HEK293T (cell line): ENCODE measurements around the gene DEFB110.

Experiments used
- CTCF ChIA-PET: fragments of 350-600 bp; formaldehyde crosslinking; extraction: SDS; loops from one replicate; lab custom pipeline; 2021; ENCODE audit warnings: antibody characterized with exemption, inconsistent platforms; lab: Yijun Ruan, JAX
- POLR2A ChIA-PET: fragments of 350-600 bp; formaldehyde crosslinking; extraction: SDS; loops from one replicate; lab custom pipeline; 2020; ENCODE audit warnings: antibody characterized with exemption, inconsistent platforms; lab: Yijun Ruan, JAX
- DNase-seq: peaks from one replicate; pipeline ENCODE4 v3.0.0; 2012; ENCODE audit warnings: mixed read lengths; ENCODE audit errors: extremely low spot score
- ARNT ChIP-seq: fragments of 450-650 bp; IDR thresholded peaks from 2 replicates; pipeline ENCODE4 v1.6.1; 2017; ENCODE audit warnings: mild to moderate bottlenecking
- BHLHE40 ChIP-seq: fragments of 450-650 bp; IDR thresholded peaks from 2 replicates; pipeline ENCODE4 v1.6.1; 2016; ENCODE audit warnings: mild to moderate bottlenecking, moderate library complexity, borderline replicate concordance
- CTBP1 ChIP-seq: fragments of 450-650 bp; IDR thresholded peaks from 2 replicates; pipeline ENCODE4 v1.6.1; 2016; ENCODE audit warnings: borderline replicate concordance
- ELF4 ChIP-seq: fragments of 450-650 bp; IDR thresholded peaks from 2 replicates; pipeline ENCODE4 v1.6.1; 2017; ENCODE audit warnings: antibody characterized with exemption
- FOXA1 ChIP-seq: fragments of 450-650 bp; IDR thresholded peaks from 2 replicates; pipeline ENCODE4 v1.6.1; 2016; ENCODE audit warnings: mild to moderate bottlenecking
- FOXK2 ChIP-seq: fragments of 450-650 bp; IDR thresholded peaks from 2 replicates; pipeline ENCODE4 v1.6.1; 2016; ENCODE audit warnings: mild to moderate bottlenecking
- FOXM1 ChIP-seq: fragments of 450-650 bp; IDR thresholded peaks from 2 replicates; pipeline ENCODE4 v1.6.1; 2017; ENCODE audit warnings: mild to moderate bottlenecking, borderline replicate concordance
- HDGF ChIP-seq: fragments of 450-650 bp; IDR thresholded peaks from 2 replicates; pipeline ENCODE4 v1.6.1; 2017; ENCODE audit warnings: antibody characterized with exemption, borderline replicate concordance
- L3MBTL2 ChIP-seq: fragments of 450-650 bp; conservative IDR thresholded peaks from 2 replicates; pipeline ENCODE4 v1.6.1; 2016; ENCODE audit warnings: mild to moderate bottlenecking
- LEF1 ChIP-seq: fragments of 450-650 bp; IDR thresholded peaks from 2 replicates; pipeline ENCODE4 v1.6.1; 2017; ENCODE audit warnings: mild to moderate bottlenecking, borderline replicate concordance
- NFRKB ChIP-seq: fragments of 450-650 bp; IDR thresholded peaks from 2 replicates; pipeline ENCODE4 v1.6.1; 2016; ENCODE audit warnings: mild to moderate bottlenecking, moderate library complexity
- SP1 ChIP-seq: fragments of 450-650 bp; IDR thresholded peaks from 2 replicates; pipeline ENCODE4 v1.6.1; 2017
- SUZ12 ChIP-seq: fragments of 450-650 bp; IDR thresholded peaks from 2 replicates; pipeline ENCODE4 v1.6.1; 2016; ENCODE audit warnings: mild to moderate bottlenecking
- TARDBP ChIP-seq: fragments of 450-650 bp; IDR thresholded peaks from 2 replicates; pipeline ENCODE4 v1.6.1; 2016
- ZNF384 ChIP-seq: fragments of 450-650 bp; IDR thresholded peaks from 2 replicates; pipeline ENCODE4 v1.6.1; 2016
- TF ChIP-seq, protein P1 (sequence below): fragments of 450-650 bp; IDR thresholded peaks from 2 replicates; pipeline ENCODE4 v1.6.1; 2016

Gene DEFB110

DNA sequence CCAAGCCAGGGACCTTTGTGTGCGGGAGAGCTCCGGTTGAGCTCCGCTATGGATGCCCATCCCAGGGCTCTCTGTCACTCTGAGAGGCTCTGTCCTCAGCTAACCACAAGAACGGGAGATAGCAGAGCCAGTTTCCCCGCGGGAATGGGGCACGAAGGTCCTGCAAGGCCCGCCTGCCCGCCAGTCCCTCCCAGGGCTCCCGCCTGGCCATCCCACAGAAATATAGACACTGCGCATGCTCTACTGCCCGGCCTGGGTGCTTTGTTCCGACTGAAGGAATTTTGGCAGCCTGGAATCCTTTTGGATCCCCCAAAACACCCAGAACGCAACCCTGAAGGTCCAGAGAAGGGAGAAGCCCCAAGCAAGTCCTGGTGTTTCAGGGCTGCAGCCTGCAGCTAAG is 8.6 kb upstream of the DEFB110 start:
- ChIA-PET CTCF (interaction anchor here (0.6 kb wide), 2 partner anchors 18 to 180 kb away, joined by 3 read pairs; no protein-coding TSS in a partner anchor), POLR2A (no interaction called here)
- no peak for DNase-seq
- TF ChIP-seq L3MBTL2: no peak
- no peak for TF ChIP-seq ZNF384
- no peak for TF ChIP-seq FOXK2
- TF ChIP-seq ELF4: no peak
- TF ChIP-seq CTBP1: no peak
- no peak for TF ChIP-seq FOXM1
- TF ChIP-seq SP1: no peak

DNA sequence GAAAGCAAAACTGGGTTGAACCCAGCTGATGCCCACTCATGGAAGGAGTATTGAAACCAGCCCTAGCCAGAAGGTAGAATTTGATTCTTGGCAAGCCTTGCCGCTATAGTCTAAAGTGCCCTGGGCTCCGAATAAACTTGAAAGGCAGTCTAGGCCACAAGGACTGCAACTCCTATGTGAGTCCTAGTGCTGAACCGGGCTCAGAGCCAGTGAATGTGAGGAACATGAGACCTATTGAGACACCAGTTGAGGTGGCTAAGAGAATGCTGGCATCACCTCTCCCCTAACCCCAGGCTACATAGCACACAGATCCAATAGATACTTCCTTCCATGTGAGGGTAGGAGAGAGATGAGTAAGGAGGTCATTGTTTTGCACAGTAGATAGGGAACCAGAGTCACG is 3.5 kb upstream of the DEFB110 start:
- ChIA-PET CTCF (no interaction called here), POLR2A (no interaction called here)
- no peak for DNase-seq
- TF ChIP-seq, protein P1, sequence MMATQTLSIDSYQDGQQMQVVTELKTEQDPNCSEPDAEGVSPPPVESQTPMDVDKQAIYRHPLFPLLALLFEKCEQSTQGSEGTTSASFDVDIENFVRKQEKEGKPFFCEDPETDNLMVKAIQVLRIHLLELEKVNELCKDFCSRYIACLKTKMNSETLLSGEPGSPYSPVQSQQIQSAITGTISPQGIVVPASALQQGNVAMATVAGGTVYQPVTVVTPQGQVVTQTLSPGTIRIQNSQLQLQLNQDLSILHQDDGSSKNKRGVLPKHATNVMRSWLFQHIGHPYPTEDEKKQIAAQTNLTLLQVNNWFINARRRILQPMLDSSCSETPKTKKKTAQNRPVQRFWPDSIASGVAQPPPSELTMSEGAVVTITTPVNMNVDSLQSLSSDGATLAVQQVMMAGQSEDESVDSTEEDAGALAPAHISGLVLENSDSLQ: no peak
- TF ChIP-seq ZNF384 (no peak), SP1 (no peak), FOXM1 (no peak), ARNT (no peak), SUZ12 (no peak), ELF4 (no peak), CTBP1 (no peak), FOXA1 (no peak), TARDBP (no peak), BHLHE40 (no peak), FOXK2 (no peak), LEF1 (no peak), L3MBTL2 (no peak)

DNA sequence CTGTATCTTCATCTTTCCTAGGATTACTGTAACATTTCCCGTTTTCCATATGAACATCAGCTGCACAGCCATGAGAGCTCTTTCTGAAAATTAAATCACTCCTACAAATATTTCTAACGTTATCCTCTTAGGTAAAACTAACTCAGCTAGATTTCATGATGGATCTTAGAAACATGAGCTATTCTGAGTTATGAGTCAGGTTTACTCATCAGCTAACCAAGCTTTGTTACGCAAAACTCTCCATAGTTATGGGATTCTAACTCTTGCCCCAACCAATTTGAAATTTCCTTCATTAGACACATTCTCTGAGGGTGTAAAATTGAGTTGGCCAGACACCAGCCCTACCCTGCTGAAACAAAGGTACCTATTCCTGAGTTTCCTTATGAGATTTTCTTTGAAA is 14.0 kb downstream of the DEFB110 start:
- CTCF ChIA-PET: no interaction called here
- no peak for DNase-seq
- POLR2A ChIA-PET: no interaction called here
- TF ChIP-seq L3MBTL2 (no peak), FOXM1 (no peak), HDGF (no peak), SP1 (no peak)

DNA sequence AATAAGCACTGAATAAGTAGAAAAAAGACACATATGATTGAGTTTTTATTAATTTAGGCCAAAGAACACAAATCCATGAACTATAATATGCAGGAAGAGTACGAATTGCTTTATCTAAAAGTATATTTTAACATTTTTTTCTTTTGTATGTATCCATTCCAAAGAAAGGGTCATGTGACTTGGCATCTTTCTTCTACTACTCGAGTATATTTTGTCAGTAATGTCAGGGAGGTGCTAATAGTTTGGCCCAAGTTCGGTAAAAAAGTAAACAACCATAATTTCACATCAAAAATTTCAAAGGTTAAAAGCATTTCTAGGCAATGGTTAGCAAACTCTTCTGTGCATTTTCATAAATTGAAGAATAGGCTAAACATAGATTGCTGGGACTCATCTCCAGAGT is 18.7 kb downstream of the DEFB110 start:
- ChIA-PET CTCF (no interaction called here), POLR2A (no interaction called here)
- no peak for DNase-seq
- no peak for TF ChIP-seq FOXM1
- no peak for TF ChIP-seq ARNT
- no peak for TF ChIP-seq LEF1
- no peak for TF ChIP-seq TARDBP
- TF ChIP-seq ELF4: no peak
- TF ChIP-seq ZNF384: no peak
- no peak for TF ChIP-seq SP1
- TF ChIP-seq CTBP1: no peak
- TF ChIP-seq FOXK2: no peak
- TF ChIP-seq BHLHE40: no peak
- no peak for TF ChIP-seq FOXA1
- TF ChIP-seq HDGF: no peak
- TF ChIP-seq SUZ12: no peak
- no peak for TF ChIP-seq NFRKB
- TF ChIP-seq, protein P1: no peak
- TF ChIP-seq L3MBTL2: no peak

DNA sequence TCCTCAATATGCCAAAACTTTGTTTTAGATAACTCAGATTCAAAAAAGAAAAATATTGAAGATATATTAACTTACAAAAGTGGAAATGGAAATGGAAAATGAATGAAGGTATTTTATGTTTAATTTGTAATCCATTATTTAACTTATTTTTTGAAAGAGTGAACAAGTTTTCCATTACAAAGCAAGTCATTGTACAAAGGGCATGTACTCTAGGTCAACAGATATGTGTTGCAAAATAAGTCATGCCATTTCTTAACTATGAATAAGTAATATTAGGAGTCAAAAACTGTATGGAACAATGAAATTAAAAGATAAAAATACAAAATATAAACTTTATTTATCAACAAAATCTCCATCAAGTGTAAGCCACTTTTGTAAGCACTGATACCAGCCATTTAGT is 26.5 kb downstream of the DEFB110 start:
- DNase-seq: no peak
- CTCF ChIA-PET: no interaction called here
- POLR2A ChIA-PET: no interaction called here
- no peak for TF ChIP-seq FOXA1
- no peak for TF ChIP-seq SP1
- no peak for TF ChIP-seq HDGF
- no peak for TF ChIP-seq SUZ12
- no peak for TF ChIP-seq ARNT
- no peak for TF ChIP-seq ELF4
- no peak for TF ChIP-seq LEF1
- TF ChIP-seq BHLHE40: no peak
- no peak for TF ChIP-seq FOXM1
- no peak for TF ChIP-seq ZNF384
- no peak for TF ChIP-seq FOXK2
- TF ChIP-seq CTBP1: no peak
- TF ChIP-seq, protein P1: no peak
- no peak for TF ChIP-seq NFRKB
- TF ChIP-seq TARDBP: no peak
- no peak for TF ChIP-seq L3MBTL2

DNA sequence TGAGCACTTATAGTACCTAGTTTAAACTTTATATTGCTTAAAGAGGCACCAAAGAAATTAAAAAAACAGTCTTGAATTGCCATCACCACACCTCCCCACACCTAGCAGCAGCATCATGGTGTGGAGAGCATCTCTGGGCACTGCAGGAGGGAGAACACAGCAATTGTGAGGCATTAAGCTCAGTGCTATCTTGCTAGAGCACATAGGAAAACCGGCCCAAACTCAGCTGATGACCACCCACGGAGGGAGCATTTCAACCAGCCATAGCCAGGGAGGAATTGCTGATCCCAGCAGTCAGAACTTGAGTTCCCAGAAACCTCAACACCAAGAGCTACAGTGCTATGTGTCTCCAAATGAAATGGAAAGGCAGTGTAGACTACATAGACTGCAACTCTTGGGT is 32.9 kb downstream of the DEFB110 start:
- TF ChIP-seq NFRKB (no peak), ELF4 (no peak), FOXA1 (no peak), LEF1 (no peak)
- TF ChIP-seq, protein P1: no peak
- ChIA-PET CTCF (no interaction called here), POLR2A (no interaction called here)
- no peak for DNase-seq

DNA sequence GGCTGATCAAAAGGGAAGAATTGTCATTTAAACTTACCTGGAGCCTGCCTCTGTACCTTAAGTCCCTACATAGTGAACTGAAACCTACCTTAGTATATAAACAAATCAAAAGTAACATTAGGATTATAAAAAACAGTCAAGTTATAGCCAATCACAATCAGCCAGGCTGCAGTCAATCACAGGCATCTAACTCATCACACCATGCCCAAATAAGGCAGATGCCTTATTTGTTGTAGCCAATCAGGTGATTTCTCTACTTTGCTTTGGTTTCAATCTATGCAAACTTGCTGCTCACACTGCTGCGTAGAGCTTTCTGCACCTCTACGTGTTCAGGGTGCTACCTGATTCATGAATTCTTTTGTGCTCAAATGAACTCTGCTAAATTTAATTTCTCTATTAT is 34.0 kb downstream of the DEFB110 start:
- TF ChIP-seq TARDBP (no peak), NFRKB (no peak), SP1 (no peak), FOXK2 (no peak), CTBP1 (no peak), ELF4 (no peak), L3MBTL2 (no peak), FOXM1 (no peak), ARNT (no peak), LEF1 (no peak)
- TF ChIP-seq, protein P1: no peak
- no peak for DNase-seq
- CTCF ChIA-PET: no interaction called here
- POLR2A ChIA-PET: no interaction called here
